Left lung (tissue), 10 donors: ENCODE measurements around the gene LRPAP1. TPM values are rescaled to one million over a fixed set of nuclear protein-coding genes. Genes with fewer than 3 reads are reported as not detected.

Experiments
- ATAC-seq: fragments of 200-7000 bp; cut with Tn5 transposase; one replicate; pipeline ENCODE4 v1.9.1; 2020; ENCODE audit warnings: moderate library complexity
- DNase-seq, 4 donors: peaks; one replicate each; pipeline ENCODE4 v3.0.0-alpha.2; 2013 to 2020
- H3K27ac ChIP-seq, 2 donors: fragments of 200-600 bp; sonication (generic) in 1 of 2; one replicate each; pipeline versions ENCODE4 v1.5.0 to v1.8.0; 2020 to 2021
- H3K27me3 ChIP-seq, 2 donors: fragments of 200-600 bp; sonication (generic) in 1 of 2; one replicate each; pipeline versions ENCODE4 v1.5.0 to v1.8.0; 2020 to 2021
- H3K36me3 ChIP-seq, 2 donors: fragments of 200-600 bp; sonication (generic) in 1 of 2; one replicate each; pipeline versions ENCODE4 v1.5.0 to v1.8.0; 2020 to 2021
- H3K4me1 ChIP-seq, 2 donors: fragments of 200-600 bp; one replicate each; pipeline ENCODE4 v1.8.0; 2021
- H3K4me3 ChIP-seq, 2 donors: fragments of 200-600 bp; sonication (generic) in 1 of 2; one replicate each; pipeline versions ENCODE4 v1.5.0 to v1.8.0; 2020 to 2021; ENCODE audit warnings: mild to moderate bottlenecking in 1 of 2
- H3K9me3 ChIP-seq, 2 donors: fragments of 200-600 bp; sonication (generic) in 1 of 2; one replicate each; pipeline versions ENCODE4 v1.5.0 to v1.8.0; 2020 to 2021
- CTCF ChIP-seq, 2 donors: fragments of 200-600 bp; sonication (generic) in 1 of 2; IDR thresholded peaks; one replicate each; pipeline versions ENCODE4 v1.5.0 to v1.8.0; 2021; ENCODE audit warnings: antibody characterized with exemption in 2 of 2
- intact Hi-C, 2 donors: fragments of 100-400 bp; cut with DNase I; formaldehyde crosslinking; loops; one replicate each; pipeline versions ENCODE4 v1.11.2 to v1.14.2; 2022
- polyA plus RNA-seq, 6 donors: library from polyadenylated mRNA; unstranded; fragments of 120-200 nt; gene quantifications; one replicate each; pipeline ENCODE4 v1.2.1, GENCODE V29; 2013; ENCODE audit not compliant: insufficient read length in 6 of 6
- total RNA-seq, 2 donors: library from RNA; stranded (reverse); fragmentation: NEBNext Ultra II Directional; extraction: Animal tissue kit (Norgen Biotek cat#: 25700); gene quantifications; one replicate each; pipeline ENCODE4 v1.2.1, GENCODE V29; 2021
- donor health status: DM: no; HTN: yes; CAD: no.
- donor health status: DM: no; HTN: no; CAD: no.

Gene LRPAP1
- total and polyA plus RNA-seq, 8 donors = 95.9 to 218 (median 112) TPM

- no peak for ATAC-seq
- Histone ChIP-seq H3K9me3 (no peaks in the 10 kb centered on the region), H3K4me3 (no peak overlapping the region), H3K27ac (no peak overlapping the region), H3K36me3 (peaks cover 0 to 4% of the 10 kb centered on the region in 2 donors), H3K4me1 (no peaks in the 10 kb centered on the region), H3K27me3 (peaks cover 0 to 67% of the 10 kb centered on the region in 2 donors)
- DNase-seq = no peak
- TF ChIP-seq CTCF (IDR thresholded peaks at IDR 0.05) = no peak
- intact Hi-C loops = no loop called here
Observed at GRCh38 chr4:3494462-3494871, 37.8 kb downstream of the LRPAP1 start.

- Histone ChIP-seq H3K4me1 (no peaks in the 10 kb centered on the region), H3K4me3 (no peak overlapping the region), H3K27me3 (peaks cover 0 to 73% of the 10 kb centered on the region in 2 donors), H3K27ac (no peak overlapping the region), H3K9me3 (no peaks in the 10 kb centered on the region), H3K36me3 (peaks cover 0 to under 1% of the 10 kb centered on the region in 2 donors)
- DNase-seq (no peak), ATAC-seq (no peak)
- intact Hi-C loops = no loop called here
- no peak for TF ChIP-seq CTCF (IDR thresholded peaks at IDR 0.05)
Observed at GRCh38 chr4:3493720-3494461, 38.3 kb downstream of the LRPAP1 start.

- no peak for TF ChIP-seq CTCF (IDR thresholded peaks at IDR 0.05)
- intact Hi-C loops = no loop called here
- peaks cover 0 to 80% of the 10 kb centered on the region in 2 donors for H3K27me3 ChIP-seq
- no peak overlapping the region for H3K4me3 ChIP-seq
- no peaks in the 10 kb centered on the region for H3K9me3 ChIP-seq
- no peaks in the 10 kb centered on the region for H3K4me1 ChIP-seq
- H3K36me3 ChIP-seq = no peaks in the 10 kb centered on the region
- no peak overlapping the region for H3K27ac ChIP-seq
- no peak for DNase-seq
- no peak for ATAC-seq
Observed at GRCh38 chr4:3492741-3493719, 39.2 kb downstream of the LRPAP1 start.

- no peaks in the 10 kb centered on the region for H3K4me1 ChIP-seq
- no peaks in the 10 kb centered on the region for H3K36me3 ChIP-seq
- no peak overlapping the region for H3K4me3 ChIP-seq
- peaks cover 0 to 91% of the 10 kb centered on the region in 2 donors for H3K27me3 ChIP-seq
- no peak for DNase-seq
- ATAC-seq = no peak
- no peak overlapping the region for H3K27ac ChIP-seq
- intact Hi-C loops = no loop called here
- H3K9me3 ChIP-seq = no peaks in the 10 kb centered on the region
- TF ChIP-seq CTCF (IDR thresholded peaks at IDR 0.05) = no peak
Observed at GRCh38 chr4:3491681-3492405, 40.4 kb downstream of the LRPAP1 start.
